ENCODE results near the gene SUMO4. TPM values are rescaled to one million over a fixed set of nuclear protein-coding genes. Genes with fewer than 3 reads are reported as not detected.

The SUMO4 gene
- total RNA-seq, 1 experiment from 2014 or later = 1.2 TPM

GRCh38 chr6:149372062-149372461 is 28.0 kb upstream of the SUMO4 start:
- H3K27ac Mint-ChIP-seq = no peak overlapping the region
- H3K9me3 Mint-ChIP-seq = no peaks in the 10 kb centered on the region
- ChIA-PET CTCF (no interaction called here), POLR2A (no interaction called here)
- no peak overlapping the region for H3K4me3 Mint-ChIP-seq
- DNase-seq (ENCODE audit: low spot score) (no peak), ATAC-seq (no peak)
- TF ChIP-seq ATF6 (CRISPR knock-in tag; IDR thresholded peaks at IDR 0.05) = no peak
- no peak for TF ChIP-seq MXD4 (CRISPR knock-in tag; IDR thresholded peaks at IDR 0.05; ENCODE audit: borderline replicate concordance)
- no peak for TF ChIP-seq ZNF671 (CRISPR knock-in tag; IDR thresholded peaks at IDR 0.05)
- no peak for TF ChIP-seq ZNF219 (CRISPR knock-in tag; IDR thresholded peaks at IDR 0.05; ENCODE audit: borderline replicate concordance)
- TF ChIP-seq MAX (CRISPR knock-in tag; IDR thresholded peaks at IDR 0.05) = no peak
- TF ChIP-seq E2F1 (CRISPR knock-in tag; IDR thresholded peaks at IDR 0.05) = no peak
- TF ChIP-seq GABPB1 (CRISPR knock-in tag; IDR thresholded peaks at IDR 0.05) = no peak
- no peak for TF ChIP-seq E2F4 (CRISPR knock-in tag; IDR thresholded peaks at IDR 0.05; ENCODE audit: borderline replicate concordance, low read depth)
- TF ChIP-seq RELA (CRISPR knock-in tag; IDR thresholded peaks at IDR 0.05; ENCODE audit: borderline replicate concordance) = no peak
- no peak for TF ChIP-seq TEAD4 (CRISPR knock-in tag; IDR thresholded peaks at IDR 0.05)
- TF ChIP-seq SOX15 (CRISPR knock-in tag; IDR thresholded peaks at IDR 0.05) = no peak
- no peak for TF ChIP-seq PREB (CRISPR knock-in tag; IDR thresholded peaks at IDR 0.05; ENCODE audit: borderline replicate concordance)
- no peak for TF ChIP-seq ELF4 (CRISPR knock-in tag; IDR thresholded peaks at IDR 0.05; ENCODE audit: low read depth)
- no peak for TF ChIP-seq E2F5 (CRISPR knock-in tag; IDR thresholded peaks at IDR 0.05)
- no peaks in the 10 kb centered on the region; the same call in 1 of the 2 replicates for H3K36me3 Mint-ChIP-seq
- peaks cover 3% of the 10 kb centered on the region; the same call in 1 of the 2 replicates for H3K4me1 Mint-ChIP-seq
- H3K27me3 Mint-ChIP-seq (ENCODE audit: low read depth) = no peaks in the 10 kb centered on the region

GRCh38 chr6:149373511-149373910 is 26.6 kb upstream of the SUMO4 start:
- no peak for ATAC-seq
- Mint-ChIP-seq H3K4me3 (no peak overlapping the region), H3K27ac (no peak overlapping the region), H3K4me1 (peaks cover 3% of the 10 kb centered on the region; the same call in 1 of the 2 replicates), H3K9me3 (no peaks in the 10 kb centered on the region), H3K27me3 (ENCODE audit: low read depth) (no peaks in the 10 kb centered on the region), H3K36me3 (peaks cover 7% of the 10 kb centered on the region)
- ChIA-PET POLR2A (no interaction called here), CTCF (no interaction called here)
- DNase-seq (ENCODE audit: low spot score) = no peak
- TF ChIP-seq ETV6 (CRISPR knock-in tag; IDR thresholded peaks at IDR 0.05) (no peak), ZNF263 (CRISPR knock-in tag; IDR thresholded peaks at IDR 0.05; ENCODE audit: low read depth) (no peak), ARID4B (CRISPR knock-in tag; IDR thresholded peaks at IDR 0.05; ENCODE audit: borderline replicate concordance) (no peak), NFATC4 (CRISPR knock-in tag; IDR thresholded peaks at IDR 0.05) (no peak), MLX (CRISPR knock-in tag; IDR thresholded peaks at IDR 0.05) (no peak), SOX15 (CRISPR knock-in tag; IDR thresholded peaks at IDR 0.05) (no peak), AR (CRISPR knock-in tag; IDR thresholded peaks at IDR 0.05) (no peak)
